UCSD-AML1 (cell line): Measurements from ENCODE around the gene VAV3.

Source experiments
- DNase-seq: peaks from one replicate; lab custom pipeline; 2025; ENCODE audit not compliant: unreplicated experiment; lab: John Stamatoyannopoulos, UW

The VAV3 gene

DNA sequence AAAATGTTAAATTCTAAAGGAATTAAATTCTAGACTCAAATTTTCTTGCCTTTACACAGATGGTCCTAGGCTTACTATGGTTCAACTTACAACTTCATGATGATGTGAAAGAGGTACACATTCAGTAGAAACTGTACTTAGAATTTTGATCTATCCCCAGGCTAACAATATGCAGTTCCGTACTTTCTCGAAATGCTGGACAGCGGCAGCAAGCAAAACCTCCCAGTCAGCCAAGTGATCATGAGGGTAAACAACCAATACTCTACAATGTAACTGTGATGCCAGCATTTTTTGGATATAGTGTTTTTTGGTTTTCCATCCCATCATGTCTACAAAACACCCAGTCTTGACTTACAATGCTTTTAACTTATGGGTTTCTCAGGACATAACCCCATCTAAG lies 25.7 kb downstream of the VAV3 start:
- no peak for DNase-seq

DNA sequence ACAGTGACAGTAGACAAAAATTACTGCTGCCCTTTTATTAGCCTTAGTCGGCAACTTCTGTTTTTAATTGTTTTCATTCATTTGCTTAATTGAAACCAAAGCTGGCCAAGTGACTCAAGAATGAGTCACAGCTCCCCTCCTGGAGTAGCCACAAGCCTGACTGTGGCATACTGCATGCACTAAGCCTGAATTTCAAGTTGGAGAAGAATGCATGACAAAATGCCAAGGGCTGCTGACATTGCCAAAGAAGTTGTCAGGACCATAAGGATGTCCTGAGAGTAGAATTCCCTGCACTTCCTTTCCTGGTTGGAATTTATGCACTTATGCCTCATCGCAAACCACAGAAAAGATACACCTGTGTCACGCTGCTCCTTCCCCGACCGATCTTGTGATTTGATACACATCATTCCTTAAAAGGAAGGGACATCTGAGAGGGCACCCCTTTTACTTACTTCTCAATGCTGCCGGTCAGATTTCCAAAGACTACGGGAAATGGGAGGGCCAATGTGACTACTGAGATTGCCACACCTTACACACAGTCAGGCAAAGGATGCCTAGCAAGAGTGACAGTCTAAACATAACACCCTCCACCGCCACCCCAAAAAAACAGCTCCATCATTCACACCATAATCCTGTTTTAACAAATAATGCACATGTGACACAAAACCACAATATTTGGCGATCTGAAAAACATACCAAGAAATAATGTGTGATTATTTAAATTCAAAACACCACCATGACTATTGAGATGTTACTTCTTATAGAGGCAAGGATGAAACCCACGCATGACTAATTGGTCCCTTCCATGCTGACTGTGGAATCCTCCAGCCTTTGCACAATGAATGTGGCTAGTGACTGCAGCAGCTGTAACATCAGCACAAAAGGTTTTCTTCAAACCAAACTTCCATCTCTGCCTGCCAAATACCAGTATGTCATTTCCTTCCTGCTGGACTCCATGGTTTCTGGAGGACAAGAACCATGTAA lies 28.2 kb downstream of the VAV3 start:
- DNase-seq: no peak

DNA sequence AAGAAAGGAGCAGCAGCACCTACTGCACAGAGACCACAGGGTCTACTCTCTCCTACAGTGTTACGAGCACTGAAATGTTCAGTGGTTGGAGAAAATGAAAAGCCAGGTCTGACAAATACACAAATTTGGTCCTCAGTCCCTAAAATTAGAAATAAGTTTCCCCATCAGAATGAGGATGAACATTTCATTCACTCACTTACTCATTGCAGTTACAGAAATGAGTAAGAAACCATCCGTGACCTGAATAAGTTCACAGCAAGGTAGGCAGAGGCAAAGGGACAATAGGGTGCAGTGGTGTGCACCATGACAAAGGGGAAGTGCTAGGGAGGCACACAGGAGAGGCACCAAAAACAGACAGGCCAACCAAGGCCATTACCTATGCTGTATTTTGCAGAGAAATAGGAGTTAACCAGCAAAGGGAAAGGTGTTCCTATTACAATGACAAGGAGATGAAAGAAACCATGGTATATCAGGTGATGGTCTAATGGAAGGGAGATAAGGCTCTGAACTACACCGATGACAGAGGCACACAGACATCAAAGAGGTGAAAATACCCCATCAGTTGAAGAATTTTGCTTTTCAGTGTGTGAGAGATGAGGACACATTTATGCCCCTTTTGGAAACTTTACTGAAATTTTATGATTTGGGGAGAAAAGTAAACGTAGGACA lies 29.4 kb downstream of the VAV3 start:
- DNase-seq: no peak

DNA sequence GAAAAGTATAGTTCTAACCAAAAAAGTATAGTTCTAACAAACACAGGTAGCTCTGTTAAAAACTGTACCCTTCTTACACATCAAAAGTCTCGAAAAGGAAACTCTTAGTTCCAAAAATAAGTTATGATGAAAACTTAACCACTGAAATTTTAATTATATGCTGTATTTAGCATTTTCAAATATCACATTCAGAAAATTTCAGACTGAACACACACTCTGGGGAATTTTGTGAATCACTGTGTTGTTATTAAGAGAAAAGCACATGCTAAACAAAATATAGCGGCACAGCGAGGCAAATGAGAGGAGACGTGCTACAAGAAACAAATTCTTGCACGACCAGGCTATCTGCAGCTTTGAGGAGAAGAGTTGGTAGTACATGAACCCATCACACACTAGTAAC lies 30.4 kb downstream of the VAV3 start:
- no peak for DNase-seq

DNA sequence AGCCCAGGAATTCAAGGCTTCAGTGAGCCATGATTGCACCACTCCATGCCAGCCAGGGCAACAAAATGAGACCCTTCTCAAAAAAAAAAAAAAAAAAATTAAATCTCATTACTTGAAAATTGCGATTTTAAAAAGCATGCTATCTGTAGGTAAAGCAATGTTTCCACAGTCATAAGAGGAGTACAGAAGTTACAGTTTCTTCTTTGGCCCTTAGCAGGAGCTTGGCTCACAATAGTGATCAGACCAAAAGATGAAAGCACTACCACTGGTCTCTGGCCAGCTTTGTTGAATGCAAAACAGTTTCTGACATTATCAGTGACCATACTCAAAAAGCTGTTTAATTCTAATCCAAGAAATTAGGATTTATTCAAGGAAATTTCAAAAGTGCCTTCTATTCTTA lies 31.2 kb downstream of the VAV3 start:
- no peak for DNase-seq

DNA sequence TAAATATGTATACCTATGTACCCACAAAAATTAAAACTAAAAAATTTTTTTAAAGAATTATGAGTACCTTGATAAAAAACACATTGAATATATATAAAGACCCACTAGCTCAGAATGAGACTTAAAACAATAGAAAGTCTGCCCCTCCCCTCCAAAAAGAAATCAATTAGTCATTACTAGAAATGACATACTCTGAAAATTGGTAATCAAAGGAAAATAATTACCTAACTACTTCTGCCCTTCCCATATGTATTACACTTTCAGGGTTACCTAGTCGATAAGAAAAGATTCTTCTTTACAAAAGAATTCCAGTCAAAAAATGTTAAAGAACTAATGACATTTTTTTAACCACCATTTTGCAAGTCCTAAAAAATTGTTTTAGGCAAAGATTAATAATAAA lies 34.7 kb downstream of the VAV3 start:
- no peak for DNase-seq

DNA sequence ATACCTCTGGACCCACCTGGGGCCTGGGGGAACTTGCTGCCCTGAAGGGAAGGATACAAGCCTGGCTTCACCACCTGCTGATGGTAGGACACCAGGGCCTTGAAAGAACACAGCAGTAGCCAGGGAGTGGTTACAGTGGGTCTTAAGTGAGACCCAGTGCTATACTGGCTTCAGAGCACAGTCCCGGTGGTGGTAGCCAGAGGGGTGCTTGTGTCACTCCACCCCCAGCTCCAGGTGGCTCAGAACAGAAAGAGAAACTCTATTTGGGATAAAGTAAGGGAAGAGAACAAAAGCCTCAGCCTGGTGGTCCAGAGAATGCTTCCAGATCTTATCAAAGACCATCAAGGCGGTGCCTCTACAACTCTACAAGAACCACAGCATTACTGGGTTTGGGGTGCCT lies 37.2 kb downstream of the VAV3 start:
- no peak for DNase-seq

DNA sequence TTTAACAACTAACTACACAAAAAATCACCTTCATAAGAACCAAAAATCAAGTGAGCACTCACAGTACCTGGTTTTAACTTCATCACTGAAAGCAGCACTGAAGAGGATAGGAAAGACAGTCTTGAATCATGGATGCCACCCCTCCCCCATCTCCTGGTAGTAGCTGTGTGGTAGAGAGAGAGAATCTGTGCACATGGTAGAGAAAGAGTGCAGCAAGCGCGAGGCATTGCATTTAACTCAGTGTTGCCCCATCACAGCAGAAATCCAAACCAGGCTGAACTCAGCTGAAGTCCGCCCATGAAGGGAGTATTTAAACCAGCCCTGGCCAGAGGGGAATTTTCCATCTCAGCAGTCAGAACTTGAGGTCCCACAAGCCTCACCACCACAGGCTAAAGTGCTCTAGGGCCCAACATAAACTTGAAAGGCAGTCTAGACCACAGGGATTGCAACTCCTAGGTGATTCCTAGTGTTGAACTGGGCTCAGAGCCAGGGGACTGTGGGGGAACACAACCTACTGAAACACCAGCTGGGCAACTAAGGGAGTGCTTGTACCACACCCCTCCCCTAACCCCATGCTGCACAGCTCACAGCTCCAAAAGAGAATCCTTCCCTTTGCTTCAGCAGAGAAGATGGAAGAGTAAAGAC lies 38.4 kb downstream of the VAV3 start:
- no peak for DNase-seq

DNA sequence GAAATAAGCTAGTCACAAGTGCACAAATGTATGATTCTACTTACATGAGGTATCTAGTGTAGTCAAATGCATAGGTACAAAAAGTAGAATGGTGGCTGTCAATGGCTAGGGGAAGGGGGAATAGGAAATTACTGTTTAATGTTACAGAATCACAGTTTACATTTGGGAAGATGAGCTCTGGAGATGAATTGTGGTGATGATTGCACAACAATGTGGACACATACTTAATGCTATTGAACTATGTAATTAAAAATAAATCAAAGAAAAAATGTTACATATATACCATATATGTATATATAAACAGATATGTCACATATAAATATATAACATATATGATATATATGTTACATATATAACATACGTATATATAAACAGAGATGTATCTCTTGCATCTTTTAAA lies 39.4 kb downstream of the VAV3 start:
- no peak for DNase-seq

DNA sequence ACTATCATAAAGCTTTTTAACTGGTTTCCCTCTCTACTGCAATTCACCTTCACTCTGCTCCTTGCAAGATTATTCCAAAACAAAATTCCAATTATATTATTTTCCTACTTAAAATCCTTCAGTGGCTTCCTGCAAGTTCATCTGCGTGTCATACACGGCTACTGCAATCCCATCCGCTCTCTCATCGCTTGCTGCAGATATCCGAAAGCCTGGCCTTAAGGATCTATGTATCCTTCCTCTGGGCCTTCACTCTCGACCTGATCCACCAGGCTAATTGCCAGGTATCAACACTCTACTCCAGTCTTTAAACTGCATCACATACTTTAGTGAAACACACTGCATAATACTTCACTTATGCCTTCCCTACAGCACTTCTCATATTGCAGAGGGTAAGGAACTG lies 44.0 kb downstream of the VAV3 start:
- DNase-seq: peak; percentile 17

DNA sequence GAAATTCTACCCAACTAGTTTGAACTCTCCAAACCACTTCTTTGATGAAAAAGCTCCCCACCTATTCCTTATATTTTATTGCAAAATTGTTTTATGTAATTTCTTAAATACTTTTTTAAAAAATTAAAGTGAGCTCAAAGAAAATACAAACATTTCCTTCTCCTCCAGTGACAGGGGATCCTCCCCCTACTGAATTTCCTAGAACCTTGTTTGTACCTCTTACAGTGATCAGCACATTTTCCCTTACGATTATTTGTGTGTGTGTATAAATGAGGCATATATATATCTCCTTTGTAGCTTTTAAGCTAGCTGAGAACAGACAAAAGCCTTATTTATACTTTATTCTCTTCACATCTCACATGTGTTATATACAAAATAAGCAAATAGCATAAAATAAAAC lies 44.4 kb downstream of the VAV3 start:
- no peak for DNase-seq

DNA sequence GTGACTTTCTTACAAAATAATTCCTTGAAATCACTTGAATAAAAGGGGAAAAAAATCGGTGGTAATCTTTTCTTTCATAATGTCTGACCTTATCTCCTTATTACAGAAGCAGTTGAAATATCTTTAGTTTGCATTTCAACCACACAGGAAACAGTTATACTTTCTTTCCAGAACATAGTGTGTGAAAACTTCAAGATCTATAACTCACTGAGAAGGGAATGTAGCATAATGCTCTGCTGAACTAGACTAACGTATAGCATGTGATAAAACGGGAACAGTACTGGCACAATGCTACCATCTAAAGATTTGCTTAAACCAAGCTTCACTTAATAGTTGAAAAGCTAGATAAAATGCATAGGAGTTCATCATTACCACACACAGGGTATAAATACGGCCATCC lies 45.0 kb downstream of the VAV3 start:
- DNase-seq: no peak

DNA sequence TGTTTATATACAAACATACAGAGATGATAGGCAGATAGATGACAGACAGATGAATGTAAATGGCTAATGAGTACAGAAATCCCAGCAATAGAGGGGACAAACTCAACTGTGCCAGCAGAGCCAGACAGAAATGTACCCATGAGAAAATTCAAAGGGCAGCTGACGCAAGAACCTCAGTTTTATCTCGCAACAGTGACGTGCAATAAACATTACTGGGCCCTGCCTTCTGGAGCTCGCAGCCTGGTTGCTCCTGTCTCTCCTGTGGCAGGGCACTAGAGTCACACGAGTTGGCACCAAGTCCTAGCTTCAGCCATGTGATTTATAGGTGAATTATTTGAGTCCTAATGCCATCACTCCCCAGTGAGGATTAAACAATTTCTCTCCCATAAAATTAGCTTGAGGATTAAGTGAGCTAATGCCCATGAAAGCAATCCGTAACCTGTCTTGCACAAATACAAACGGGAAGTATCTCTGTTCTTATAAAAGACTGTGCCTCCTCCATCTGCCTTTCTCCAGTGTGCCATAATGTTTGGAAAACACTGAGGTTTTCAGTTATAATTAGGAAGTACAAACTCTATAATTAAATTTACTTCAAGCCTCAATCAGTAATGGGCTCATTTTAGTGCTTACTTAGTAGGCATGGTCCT lies 50.7 kb downstream of the VAV3 start:
- no peak for DNase-seq

DNA sequence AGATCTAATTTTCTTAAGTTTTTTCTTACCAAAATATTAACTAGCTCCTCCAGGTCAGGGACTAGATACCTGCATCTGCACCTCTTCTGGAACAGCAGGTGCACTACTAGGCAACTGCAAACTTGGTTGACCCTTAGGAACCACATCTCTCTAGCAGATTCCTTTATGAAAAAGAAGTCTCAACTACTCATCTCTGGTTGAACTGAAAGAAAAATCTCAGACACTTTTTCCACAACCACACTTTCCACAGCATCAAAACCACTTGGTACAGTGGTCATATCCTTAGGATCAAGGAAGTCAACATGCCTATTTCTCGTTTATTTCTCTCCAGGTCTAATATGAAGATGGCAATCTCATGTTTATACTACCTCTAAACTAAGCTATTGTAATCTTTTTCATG lies 52.3 kb downstream of the VAV3 start:
- DNase-seq: no peak

DNA sequence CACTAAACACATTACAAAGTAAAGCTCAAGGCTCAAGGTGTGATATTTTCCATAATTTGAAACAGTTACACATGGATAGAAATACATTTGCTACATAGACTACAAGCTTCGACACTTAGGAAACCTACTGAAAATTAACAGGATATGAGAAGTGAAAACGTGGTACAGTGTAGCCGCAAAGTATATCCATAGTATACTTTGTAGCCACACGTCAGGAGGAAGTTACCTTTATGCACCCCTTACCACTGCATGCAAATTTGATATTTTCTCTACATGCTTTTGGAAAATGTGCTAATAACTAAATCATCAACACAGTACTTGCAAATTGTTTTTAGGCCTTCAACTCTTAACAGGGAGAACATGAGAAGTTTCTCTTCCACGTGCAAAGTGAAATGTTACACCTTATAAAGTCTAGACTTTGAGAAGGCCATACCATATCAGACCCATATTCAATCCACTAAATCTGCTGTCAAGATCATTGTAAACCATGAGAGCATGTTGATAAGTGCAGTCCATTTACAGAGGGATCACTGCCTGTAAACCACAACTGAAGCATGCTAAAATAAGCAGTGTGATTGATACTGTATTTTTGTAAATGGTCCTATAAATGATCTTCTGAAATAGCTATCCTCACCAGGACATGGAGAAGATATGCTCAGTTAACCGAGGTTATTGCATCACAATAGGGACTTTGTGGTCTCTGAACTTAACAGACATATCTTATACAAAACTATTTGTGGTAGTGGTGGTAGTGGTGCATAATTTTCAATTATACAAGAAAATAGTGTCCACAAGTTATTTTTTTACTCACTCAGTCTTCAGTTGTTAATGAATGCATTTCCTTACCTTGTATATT lies 64.7 kb downstream of the VAV3 start:
- DNase-seq: no peak

DNA sequence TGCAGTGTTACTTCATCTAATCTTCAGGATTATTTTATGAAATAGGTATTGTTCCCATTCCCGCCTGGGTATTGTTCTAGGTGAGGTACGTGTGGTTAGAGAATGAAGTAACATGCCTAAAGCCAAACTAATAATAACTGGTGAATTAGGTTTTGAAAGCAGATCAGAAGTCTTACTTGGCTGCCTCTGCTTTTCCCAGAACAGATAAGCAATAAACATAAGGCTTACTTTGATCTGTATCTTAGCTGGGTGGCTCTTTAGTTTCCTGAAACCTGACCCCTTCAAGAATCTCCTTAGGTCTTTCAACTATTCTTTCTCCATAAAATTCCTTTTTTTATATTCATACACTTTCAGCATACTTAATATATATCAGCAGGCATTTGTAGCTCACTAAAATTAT lies 65.3 kb downstream of the VAV3 start:
- DNase-seq: no peak

DNA sequence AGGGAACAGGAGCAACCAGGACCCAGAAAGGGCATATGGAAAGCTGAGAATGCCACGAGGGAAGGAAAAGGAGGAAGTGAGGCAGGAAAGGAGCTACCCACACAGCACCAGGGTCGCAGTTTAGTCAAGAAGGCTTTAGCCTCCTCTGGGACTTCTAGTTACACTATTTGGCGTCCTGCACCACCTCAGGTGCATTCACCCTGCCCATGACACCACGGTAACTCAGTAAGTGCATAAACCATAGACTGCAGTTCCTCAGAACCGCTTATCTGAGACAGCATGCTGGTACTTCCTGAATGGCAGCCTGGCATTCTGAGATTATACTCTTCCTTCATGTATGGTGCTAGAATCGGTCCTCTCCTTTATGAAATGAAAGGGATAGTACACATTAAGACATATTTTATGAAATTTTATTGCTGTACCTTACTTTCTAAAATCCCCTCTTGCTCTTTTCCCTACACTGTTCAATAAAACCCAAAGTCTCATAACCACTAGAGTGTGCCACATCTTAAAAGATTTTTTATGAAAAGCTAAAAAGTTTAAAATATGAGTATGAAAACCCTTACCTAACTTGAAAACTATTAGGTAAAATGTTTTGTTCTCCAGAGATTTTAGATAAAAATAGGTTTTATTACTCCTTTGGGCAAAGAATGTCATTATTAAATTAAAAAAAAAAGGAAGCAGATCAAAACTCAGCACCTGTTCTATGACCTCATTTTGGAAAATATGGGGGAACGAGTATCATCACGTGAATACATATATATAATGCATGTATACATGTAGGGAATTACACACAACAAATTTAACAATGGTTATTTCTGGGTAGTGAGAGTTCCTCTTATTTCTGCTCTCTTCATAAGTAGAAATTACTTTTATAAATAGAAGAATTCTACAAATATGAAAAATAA lies 67.3 kb downstream of the VAV3 start:
- peak; percentile 54 for DNase-seq

DNA sequence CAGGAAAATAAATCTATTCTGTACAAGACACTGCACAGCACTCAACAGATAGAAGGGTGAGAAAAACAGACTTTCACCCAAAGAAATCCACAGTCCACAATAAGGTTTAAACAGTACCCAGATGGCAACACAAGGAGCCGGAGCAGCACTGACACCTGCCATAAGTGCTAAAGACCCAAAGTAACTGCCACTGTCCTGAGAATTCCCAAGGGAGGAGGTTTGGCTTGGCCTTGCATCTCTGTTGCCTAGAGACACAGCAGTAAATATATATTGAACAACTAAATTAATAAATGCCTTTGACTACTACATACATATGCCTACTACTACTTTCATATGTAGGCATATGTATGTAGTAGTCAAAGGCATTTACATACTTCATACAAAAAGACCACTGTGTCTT lies 68.0 kb downstream of the VAV3 start:
- no peak for DNase-seq

DNA sequence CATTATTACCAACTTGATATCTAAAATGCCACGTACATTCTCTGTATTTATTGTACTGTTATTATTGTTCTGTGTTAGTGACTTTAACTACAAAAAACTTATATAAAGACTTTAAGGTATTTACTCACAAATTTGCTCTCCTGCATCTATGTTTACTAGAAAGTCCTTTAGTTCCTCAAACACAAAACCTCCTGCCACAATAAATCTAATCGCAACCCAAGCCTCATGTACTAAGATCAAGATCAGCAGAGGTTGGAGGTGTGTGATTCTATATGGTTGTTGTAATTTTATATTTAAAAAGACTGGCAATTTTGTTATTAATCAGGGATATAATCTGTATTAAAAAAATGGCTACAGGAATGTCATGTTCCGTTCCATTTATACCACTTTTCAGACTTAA lies 68.6 kb downstream of the VAV3 start:
- no peak for DNase-seq
